Activated CD8-positive, alpha-beta memory T cell treated with anti-CD3 and anti-CD28 coated beads for 48 hours (primary cell): Measurements from ENCODE around the gene CD2BP2.

Experiments
- DNase-seq, 3 experiments: peaks; one replicate each; pipeline ENCODE4 v3.0.0-alpha.2; 2020; ENCODE audit warnings: low read depth in 2 of 3, low spot score in 2 of 3

CD2BP2 gene

DNA sequence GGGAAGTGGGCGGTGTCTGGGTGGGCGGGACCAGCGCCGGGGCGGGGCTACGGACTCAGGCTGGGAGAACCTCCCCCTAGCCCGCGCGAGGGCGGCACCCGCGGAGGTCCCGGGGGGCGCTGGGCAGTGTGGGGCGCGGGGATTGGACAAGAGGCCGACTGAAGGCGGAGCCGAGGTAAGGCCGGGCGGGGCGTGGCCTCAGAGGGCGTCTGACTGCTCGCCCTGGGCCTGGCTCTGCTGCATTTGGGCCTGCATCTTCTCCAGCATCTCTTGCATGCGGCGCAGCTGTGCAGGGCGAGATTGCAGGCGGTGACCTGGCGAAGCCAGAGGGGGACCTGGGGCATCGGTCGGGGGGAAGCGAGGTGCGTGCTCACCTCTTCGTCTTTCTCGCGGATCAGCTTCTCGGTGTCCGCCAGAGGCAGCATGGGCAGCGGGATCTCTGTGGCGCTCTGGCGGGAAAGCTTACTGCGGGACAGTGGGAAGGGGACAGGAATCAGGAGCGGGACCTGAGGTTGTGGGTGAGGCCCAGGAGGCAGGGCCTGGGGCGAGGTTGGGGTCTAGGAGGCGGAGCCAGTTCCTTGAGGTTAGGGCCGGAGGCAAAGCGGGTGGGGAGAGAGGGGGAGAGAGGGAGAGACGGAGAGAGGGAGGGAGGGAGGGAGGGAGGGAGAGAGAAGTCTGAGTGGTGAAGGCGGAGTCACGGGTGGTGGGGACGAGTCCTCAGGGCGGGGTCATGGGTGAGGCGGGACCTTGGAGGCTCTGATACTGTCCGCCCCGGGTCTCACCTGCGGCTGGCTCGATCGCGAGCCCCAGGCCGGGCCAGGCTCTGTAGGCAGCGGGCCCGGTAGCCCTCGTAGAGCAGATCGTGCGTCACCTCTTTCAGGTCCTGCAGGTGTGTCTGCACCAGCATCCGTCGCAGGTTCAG lies 23.4 kb upstream of the CD2BP2 start:
- DNase-seq: peak; percentile 98 to 100 (median 99)

- DNase-seq: peak; percentile 61 to 72 (median 62)
Measured at GRCh38 chr16:30377812-30378235, 22.7 kb upstream of the CD2BP2 start.

DNA sequence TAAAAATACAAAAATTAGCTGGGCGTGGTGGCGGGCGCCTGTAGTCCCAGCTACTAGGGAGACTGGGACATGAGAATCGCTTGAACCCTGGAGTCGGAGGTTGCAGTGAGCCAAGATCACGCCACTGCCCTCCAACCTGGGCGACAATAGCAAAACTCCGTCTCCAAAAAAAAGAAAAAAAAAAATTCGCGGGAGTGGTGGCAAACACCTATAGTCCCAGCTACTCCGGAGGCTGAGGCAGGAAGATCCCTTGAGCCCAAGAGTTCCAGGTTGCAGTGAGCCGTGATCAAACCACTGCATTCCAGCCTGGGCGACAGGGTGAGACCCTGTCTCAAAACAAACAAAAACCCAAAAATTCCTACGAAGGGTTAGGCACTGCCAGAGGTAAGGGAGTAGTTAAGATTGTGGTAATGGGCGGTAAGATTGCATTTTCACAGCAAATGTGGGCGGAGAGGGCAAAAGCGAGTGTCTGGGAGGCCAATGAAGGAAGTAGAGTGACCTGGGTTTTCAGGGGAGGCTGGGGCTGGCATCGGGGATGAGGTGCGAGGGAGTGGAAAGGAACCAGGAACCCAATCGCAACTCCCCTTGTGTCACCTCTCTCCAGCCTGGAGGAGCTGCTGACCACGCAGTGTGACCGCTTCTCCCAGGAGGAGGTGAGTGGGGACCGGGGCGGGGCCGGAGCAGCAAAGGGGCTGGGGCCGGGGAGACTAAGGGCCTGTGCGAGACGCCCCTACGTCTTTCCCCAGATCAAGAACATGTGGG lies 22.1 kb upstream of the CD2BP2 start:
- no peak for DNase-seq

- DNase-seq: no peak
Measured at GRCh38 chr16:30376461-30376902, 21.4 kb upstream of the CD2BP2 start.

DNA sequence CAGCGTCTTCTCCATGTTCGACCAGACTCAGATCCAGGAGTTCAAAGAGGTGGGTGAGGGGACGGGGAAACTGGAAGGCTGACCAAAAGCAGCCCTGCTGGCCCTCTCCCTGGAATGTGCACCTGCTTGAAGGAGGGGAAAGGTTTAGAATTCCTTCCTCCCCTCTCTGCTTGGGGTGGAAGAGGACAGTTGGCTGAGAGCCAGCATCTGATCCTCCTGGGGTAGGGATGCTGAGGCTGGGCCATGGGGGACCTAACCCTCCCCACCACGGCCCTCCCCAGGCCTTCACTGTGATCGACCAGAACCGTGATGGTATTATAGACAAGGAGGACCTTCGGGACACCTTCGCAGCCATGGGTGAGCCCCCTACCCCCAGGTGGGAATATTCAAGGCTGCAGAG lies 20.8 kb upstream of the CD2BP2 start:
- DNase-seq: no peak

DNA sequence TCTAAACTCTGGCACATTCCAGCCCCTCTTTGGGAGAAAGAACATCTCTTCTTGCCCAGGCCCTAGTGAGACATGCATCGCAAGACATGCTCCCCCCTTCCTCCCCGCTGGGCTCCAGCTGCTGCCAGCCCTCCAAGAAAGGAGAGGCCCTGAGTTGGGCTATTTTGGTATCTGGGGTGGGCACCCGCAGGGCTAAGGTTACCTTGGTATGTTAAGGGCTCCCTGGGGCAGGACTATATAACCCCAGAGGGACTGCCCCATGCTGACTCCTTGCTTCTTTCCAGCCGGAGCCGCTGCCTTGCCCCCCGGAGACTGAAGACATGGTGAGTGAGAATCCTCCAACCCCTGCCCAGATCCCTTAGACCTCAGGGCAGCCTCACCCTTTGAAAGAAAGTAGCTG lies 19.4 kb upstream of the CD2BP2 start, which contains the start of gene MYL11:
Gene MYL11 (plus strand): TSS at position 265 of the 400 bp plus-strand sequence. CDS start 56 bp downstream, at position 321.
- no peak for DNase-seq

- no peak for DNase-seq
Measured at GRCh38 chr16:30372725-30373124, 17.6 kb upstream of the CD2BP2 start.

- DNase-seq: no peak
Measured at GRCh38 chr16:30372038-30372712, 17.1 kb upstream of the CD2BP2 start.

DNA sequence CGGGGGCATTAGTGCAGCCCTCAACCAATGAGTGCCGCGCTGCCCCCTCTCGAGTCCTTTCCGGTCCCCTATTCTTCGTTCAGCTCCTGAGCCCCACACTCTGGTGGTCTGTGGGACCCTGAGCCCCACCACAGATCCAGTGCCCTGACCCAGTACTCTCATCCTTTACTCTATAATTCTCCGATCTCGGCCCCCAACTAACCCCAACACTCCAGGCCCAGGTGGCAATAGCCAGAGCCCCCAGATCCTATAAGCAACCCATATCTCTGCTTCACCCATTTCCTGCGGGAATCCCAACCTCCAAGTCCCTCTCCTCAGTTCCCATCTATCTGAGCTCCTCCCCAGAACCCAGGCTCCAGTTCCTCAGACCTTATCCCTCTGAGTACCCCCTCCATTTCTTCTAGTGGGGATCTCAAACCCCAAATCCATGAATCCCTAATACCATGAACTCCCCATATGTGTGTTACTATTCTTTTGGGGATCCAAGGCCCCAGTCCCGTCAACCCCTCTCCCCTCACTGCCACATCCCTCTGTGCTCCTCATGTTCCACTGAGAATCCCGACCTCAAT lies 16.2 kb upstream of the CD2BP2 start:
- no peak for DNase-seq

- peak; percentile 93 to 97 (median 96) for DNase-seq
Measured at GRCh38 chr16:30370456-30371247, 15.5 kb upstream of the CD2BP2 start, which contains the start of gene TBC1D10B. TBC1D10B (minus strand) TSS chr16:30370494; CDS start chr16:30370183, 311 bp downstream.

- no peak for DNase-seq
Measured at GRCh38 chr16:30369938-30370455, 14.9 kb upstream of the CD2BP2 start.

DNA sequence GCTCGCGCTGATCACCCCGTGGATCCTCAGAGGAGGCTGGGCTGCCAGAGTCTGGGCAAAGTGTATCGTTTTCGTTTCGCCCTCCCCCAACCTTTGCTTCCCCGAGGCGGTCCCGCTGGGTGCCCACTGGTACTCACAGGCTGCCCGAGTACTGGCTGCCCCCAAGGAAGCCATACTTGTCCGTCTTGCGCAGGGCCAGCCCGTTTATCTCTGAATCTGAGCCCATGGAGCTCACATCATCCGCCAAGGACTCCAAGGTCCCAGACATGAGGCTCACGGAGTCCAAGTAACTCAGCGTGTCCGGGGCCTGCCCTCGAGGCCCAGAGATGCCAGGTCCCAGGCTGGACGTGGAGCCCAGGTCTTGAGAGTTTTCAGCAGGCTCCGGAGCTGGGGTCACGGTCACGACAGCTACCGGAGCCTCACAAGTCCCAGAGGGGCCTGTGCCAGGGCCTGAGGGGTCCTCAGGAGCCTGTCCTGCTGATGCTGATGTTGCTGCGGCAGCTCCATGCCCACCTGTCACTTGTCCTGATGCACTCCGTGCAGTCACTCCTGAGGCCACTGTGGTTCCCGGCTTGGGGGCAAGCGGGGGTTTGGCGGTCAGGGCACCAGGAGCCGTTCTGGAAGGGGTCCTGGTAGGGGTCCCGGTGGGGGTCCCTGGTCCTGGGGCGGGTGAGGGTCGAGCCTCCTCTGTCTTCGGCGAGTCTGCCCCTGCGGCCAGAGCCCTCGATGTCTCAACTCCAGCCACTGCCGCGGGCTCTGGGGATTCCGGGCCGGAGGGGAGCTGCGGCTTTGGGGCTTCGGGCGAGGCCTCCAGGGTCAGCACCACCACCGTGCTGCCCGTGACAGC lies 14.2 kb upstream of the CD2BP2 start:
- no peak for DNase-seq

DNA sequence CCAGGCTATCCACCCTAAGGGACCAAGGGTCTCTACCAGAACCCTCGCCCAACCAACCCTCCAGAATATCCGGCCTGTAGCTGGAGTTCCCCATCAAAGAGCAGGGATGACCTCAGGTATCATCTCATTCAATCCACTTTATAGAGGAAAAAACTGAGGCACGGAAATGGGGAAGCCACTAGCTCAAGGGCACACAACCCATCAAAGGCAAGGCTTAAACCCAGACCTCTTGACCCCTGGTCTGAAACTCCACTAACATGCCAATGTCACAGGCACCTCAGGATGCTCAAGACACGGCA lies 13.6 kb upstream of the CD2BP2 start:
- no peak for DNase-seq

GRCh38 chr16:30368122-30368791 lies 13.1 kb upstream of the CD2BP2 start:
- DNase-seq: no peak

GRCh38 chr16:30367349-30368009 lies 12.4 kb upstream of the CD2BP2 start:
- no peak for DNase-seq

- DNase-seq: no peak
Measured at GRCh38 chr16:30366511-30366910, 11.4 kb upstream of the CD2BP2 start.

DNA sequence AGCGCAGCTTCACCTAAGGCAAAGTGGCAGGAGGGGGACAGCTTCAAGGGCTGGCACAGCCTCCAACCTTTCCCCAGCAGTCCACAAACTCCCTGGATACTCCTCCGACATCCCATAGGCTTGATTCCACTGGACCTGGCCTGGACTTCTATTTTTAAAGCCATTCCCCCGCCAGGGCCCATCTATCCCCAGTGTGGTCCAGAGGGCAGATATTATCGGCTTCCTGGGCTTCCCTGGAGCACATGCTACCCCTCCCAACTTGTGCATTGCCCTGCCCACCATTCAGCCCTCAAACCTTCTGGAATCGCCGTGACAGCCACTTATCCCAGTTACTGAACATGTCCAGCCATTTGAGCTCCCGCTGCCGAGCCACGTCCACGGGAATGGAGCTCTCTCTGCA lies 10.1 kb upstream of the CD2BP2 start:
- DNase-seq: no peak

GRCh38 chr16:30361180-30361579 lies 6.1 kb upstream of the CD2BP2 start:
- no peak for DNase-seq
